ENCODE measurements around the gene PDE4D.

The PDE4D gene

DNA sequence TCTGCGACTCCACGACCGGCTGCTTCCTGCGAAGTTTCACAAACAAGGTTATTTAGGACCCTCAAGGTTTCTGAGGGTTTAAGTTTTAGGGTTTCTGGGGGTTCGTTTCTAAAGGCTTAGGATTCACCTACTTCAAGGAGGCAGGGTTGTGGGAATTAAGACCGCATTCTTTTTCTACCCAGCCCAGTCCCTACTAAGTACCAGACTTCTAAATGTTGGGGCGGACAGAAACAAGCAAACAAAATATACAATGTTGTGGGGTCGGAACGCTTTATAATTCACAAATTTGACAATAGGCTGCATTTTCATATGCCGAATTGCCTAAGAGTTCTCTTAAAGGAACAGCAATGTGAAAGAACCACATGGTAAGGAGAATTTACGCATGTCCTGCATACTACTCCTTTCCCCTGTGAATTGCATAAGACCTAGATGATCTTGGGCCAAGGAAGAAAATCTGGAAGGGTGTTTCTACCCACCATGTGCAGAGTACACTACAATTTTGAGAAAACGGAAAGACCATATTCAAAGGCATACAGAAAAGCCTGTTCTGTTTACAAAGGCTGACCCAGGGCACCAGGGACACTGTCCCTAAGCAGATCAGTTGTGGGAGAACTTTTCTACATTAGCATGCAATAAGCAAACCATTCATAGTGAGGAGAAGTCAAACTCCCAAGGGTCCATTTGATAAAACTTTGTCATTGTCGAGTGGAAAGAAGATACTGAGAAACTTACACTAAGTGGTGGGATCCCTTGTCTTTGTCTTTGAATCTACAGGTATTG, 853.3 kb downstream of the PDE4D start:
- peaks cover 14% of the 10 kb centered on the region; the same call in 1 of the 2 replicates for H3K4me1 ChIP-seq
- no peak for DNase-seq
- H3K4me3 ChIP-seq (ENCODE audit: low read depth, low read length), result peak overlapping the region; percentile 95

GRCh38 chr5:59039296-59040023, 854.1 kb downstream of the PDE4D start:
- H3K4me1 ChIP-seq, result peaks cover 14% of the 10 kb centered on the region; the same call in 1 of the 2 replicates

More for the DNA sequence above, 853.3 kb downstream of the PDE4D start:
- no peaks in the 10 kb centered on the region for H3K9me3 ChIP-seq
- H3K27me3 ChIP-seq, result no peaks in the 10 kb centered on the region
- TF ChIP-seq, protein P1, sequence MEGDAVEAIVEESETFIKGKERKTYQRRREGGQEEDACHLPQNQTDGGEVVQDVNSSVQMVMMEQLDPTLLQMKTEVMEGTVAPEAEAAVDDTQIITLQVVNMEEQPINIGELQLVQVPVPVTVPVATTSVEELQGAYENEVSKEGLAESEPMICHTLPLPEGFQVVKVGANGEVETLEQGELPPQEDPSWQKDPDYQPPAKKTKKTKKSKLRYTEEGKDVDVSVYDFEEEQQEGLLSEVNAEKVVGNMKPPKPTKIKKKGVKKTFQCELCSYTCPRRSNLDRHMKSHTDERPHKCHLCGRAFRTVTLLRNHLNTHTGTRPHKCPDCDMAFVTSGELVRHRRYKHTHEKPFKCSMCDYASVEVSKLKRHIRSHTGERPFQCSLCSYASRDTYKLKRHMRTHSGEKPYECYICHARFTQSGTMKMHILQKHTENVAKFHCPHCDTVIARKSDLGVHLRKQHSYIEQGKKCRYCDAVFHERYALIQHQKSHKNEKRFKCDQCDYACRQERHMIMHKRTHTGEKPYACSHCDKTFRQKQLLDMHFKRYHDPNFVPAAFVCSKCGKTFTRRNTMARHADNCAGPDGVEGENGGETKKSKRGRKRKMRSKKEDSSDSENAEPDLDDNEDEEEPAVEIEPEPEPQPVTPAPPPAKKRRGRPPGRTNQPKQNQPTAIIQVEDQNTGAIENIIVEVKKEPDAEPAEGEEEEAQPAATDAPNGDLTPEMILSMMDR (IDR thresholded peaks at IDR 0.05; ENCODE audit: low read depth, low read length), result no peak
- no peaks in the 10 kb centered on the region; the same call in 1 of the 2 replicates for H3K36me3 ChIP-seq

GRCh38 chr5:59038798-59039295, 854.7 kb downstream of the PDE4D start:
- DNase-seq, result peak; percentile 52
- Histone ChIP-seq H3K9me3 (no peaks in the 10 kb centered on the region), H3K4me3 (ENCODE audit: low read depth, low read length) (peak overlapping the region; percentile 95), H3K36me3 (no peaks in the 10 kb centered on the region; the same call in 1 of the 2 replicates), H3K27me3 (no peaks in the 10 kb centered on the region), H3K4me1 (peaks cover 14% of the 10 kb centered on the region; the same call in 1 of the 2 replicates)
- TF ChIP-seq, protein P1 (IDR thresholded peaks at IDR 0.05; ENCODE audit: low read depth, low read length), result no peak

More at GRCh38 chr5:59039296-59040023, 854.1 kb downstream of the PDE4D start:
- Histone ChIP-seq H3K9me3 (no peaks in the 10 kb centered on the region), H3K4me3 (ENCODE audit: low read depth, low read length) (peak overlapping the region; percentile 95), H3K27me3 (no peaks in the 10 kb centered on the region), H3K36me3 (no peaks in the 10 kb centered on the region; the same call in 1 of the 2 replicates)
- TF ChIP-seq, protein P1 (IDR thresholded peaks at IDR 0.05; ENCODE audit: low read depth, low read length), result no peak
- DNase-seq, result peak; percentile 81

- Histone ChIP-seq H3K4me1 (peaks cover 14% of the 10 kb centered on the region; the same call in 1 of the 2 replicates), H3K9me3 (no peaks in the 10 kb centered on the region), H3K27me3 (no peaks in the 10 kb centered on the region), H3K36me3 (peaks cover 4% of the 10 kb centered on the region; the same call in 1 of the 2 replicates), H3K4me3 (ENCODE audit: low read depth, low read length) (peak overlapping the region; percentile 95)
- DNase-seq, result no peak
- TF ChIP-seq, protein P1 (IDR thresholded peaks at IDR 0.05; ENCODE audit: low read depth, low read length), result no peak
Measured at GRCh38 chr5:59037941-59038797, 855.4 kb downstream of the PDE4D start.

DNA sequence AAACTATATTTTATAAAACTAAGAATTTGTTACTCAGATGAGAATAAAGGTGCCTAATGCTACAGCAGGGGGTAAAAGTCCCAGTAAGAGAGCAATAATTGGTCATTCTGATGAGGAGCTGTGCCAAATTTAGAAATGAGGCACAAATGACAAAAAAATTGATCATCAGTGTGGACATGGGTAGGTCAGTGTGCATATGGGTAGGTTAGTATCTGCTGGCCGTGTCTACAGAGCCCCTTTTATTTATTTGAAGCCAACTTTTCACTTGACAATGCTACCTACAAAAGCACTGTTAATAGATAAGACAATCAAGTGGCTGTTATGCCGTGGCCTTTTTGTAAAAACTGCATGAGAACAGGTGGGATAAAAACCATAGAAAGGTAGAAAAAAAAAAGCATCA, 856.1 kb downstream of the PDE4D start:
- Histone ChIP-seq H3K4me1 (peaks cover 14% of the 10 kb centered on the region; the same call in 1 of the 2 replicates), H3K9me3 (no peaks in the 10 kb centered on the region), H3K36me3 (peaks cover 9% of the 10 kb centered on the region), H3K27me3 (no peaks in the 10 kb centered on the region), H3K4me3 (ENCODE audit: low read depth, low read length) (peak overlapping the region; percentile 95)
- TF ChIP-seq, protein P1 (IDR thresholded peaks at IDR 0.05; ENCODE audit: low read depth, low read length), result no peak
- no peak for DNase-seq

Measured in BE2C (cell line).